WERI-Rb-1 (cell line): Measurements from ENCODE around the gene PPM1G.

ENCODE experiments used
- DNase-seq: peaks from one replicate; pipeline ENCODE4 v3.0.0-alpha.2; 2020
- H3K27ac ChIP-seq: fragments of 250-450 bp; sonication (Bioruptor Pico); 2 replicates; pipeline ENCODE4 v1.5.1; 2020; ENCODE audit warnings: mild to moderate bottlenecking, moderate library complexity
- H3K27me3 ChIP-seq: fragments of 250-450 bp; sonication (Bioruptor Pico); 2 replicates; pipeline ENCODE4 v1.5.1; 2021; ENCODE audit warnings: mild to moderate bottlenecking, low read depth, moderate library complexity; ENCODE audit not compliant: insufficient read depth, severe bottlenecking
- H3K36me3 ChIP-seq: fragments of 250-450 bp; sonication (Bioruptor Pico); 2 replicates; pipeline ENCODE4 v1.5.1; 2020; ENCODE audit warnings: mild to moderate bottlenecking, moderate library complexity
- H3K4me3 ChIP-seq: 2 replicates; pipeline ENCODE4 v1.5.1; 2011; ENCODE audit warnings: low read depth, mild to moderate bottlenecking, control low read depth, low read length
- H3K9me3 ChIP-seq: fragments of 250-450 bp; sonication (Bioruptor Pico); 2 replicates; pipeline ENCODE4 v1.5.1; 2021; ENCODE audit warnings: mild to moderate bottlenecking, moderate library complexity; ENCODE audit not compliant: severe bottlenecking
- CTCF ChIP-seq: IDR thresholded peaks from 2 replicates; pipeline ENCODE4 v1.5.1; 2011; ENCODE audit warnings: low read depth, mild to moderate bottlenecking, control low read depth, inconsistent platforms, low read length

Gene PPM1G

GRCh38 chr2:27369471-27370025 lies 39.8 kb downstream of the PPM1G start:
- peaks cover 77% of the 10 kb centered on the region for H3K36me3 ChIP-seq
- DNase-seq = peak; percentile 73
- H3K27ac ChIP-seq = peak overlapping the region; percentile 89

GRCh38 chr2:27363933-27364332 lies 45.5 kb downstream of the PPM1G start:
- no peak overlapping the region for H3K4me3 ChIP-seq
- H3K9me3 ChIP-seq = peaks cover 5% of the 10 kb centered on the region
- TF ChIP-seq CTCF = no peak
- no peaks in the 10 kb centered on the region for H3K27me3 ChIP-seq
- peaks cover 74% of the 10 kb centered on the region for H3K36me3 ChIP-seq
- no peak for DNase-seq
- H3K27ac ChIP-seq = no peak overlapping the region

More at GRCh38 chr2:27369471-27370025, 39.8 kb downstream of the PPM1G start:
- Histone ChIP-seq H3K27me3 (no peaks in the 10 kb centered on the region), H3K9me3 (no peaks in the 10 kb centered on the region), H3K4me3 (peak overlapping the region; percentile 75)
- no peak for TF ChIP-seq CTCF

- TF ChIP-seq CTCF = no peak
- no peak for DNase-seq
- Histone ChIP-seq H3K36me3 (peaks cover 71% of the 10 kb centered on the region), H3K9me3 (peaks cover 5% of the 10 kb centered on the region), H3K4me3 (no peak overlapping the region), H3K27ac (no peak overlapping the region), H3K27me3 (no peaks in the 10 kb centered on the region)
These were observed 46.5 kb downstream of the PPM1G start for GRCh38 chr2:27362678-27363420.

- peaks cover 22% of the 10 kb centered on the region for H3K36me3 ChIP-seq
These were observed 52.8 kb downstream of the PPM1G start, which contains the start of gene GTF3C2 for GRCh38 chr2:27356382-27357181. TSS of gene GTF3C2 (minus strand) at chr2:27356764. CDS start at chr2:27343554, 13,210 bp downstream.

GRCh38 chr2:27356056-27356381 lies 53.4 kb downstream of the PPM1G start:
- peak; percentile 70 for DNase-seq
- peak overlapping the region; percentile 94 for H3K27ac ChIP-seq
- peak overlapping the region; percentile 90 for H3K4me3 ChIP-seq
- no peak for TF ChIP-seq CTCF
- H3K27me3 ChIP-seq = no peaks in the 10 kb centered on the region
- H3K36me3 ChIP-seq = peaks cover 18% of the 10 kb centered on the region
- peaks cover 4% of the 10 kb centered on the region for H3K9me3 ChIP-seq

More at GRCh38 chr2:27356382-27357181, 52.8 kb downstream of the PPM1G start, which contains the start of gene GTF3C2:
- peak within 1 kb of the TSS; percentile 94 for H3K27ac ChIP-seq
- DNase-seq = peak; percentile 99
- no peaks in the 10 kb centered on the region for H3K27me3 ChIP-seq
- H3K4me3 ChIP-seq = peak within 1 kb of the TSS; percentile 90
- peaks cover 5% of the 10 kb centered on the region for H3K9me3 ChIP-seq
- peak; percentile 11; the same call in 1 of the 2 replicates for TF ChIP-seq CTCF
